GM21381 (cell line): ENCODE results near the gene OR11A1.

Experiments used
- ATAC-seq: cut with Tn5 transposase; IDR thresholded peaks from one replicate; pipeline ENCODE4 v1.9.1; 2021; ENCODE audit warnings: mild to moderate bottlenecking, moderate library complexity; ENCODE audit not compliant: unreplicated experiment

The OR11A1 gene

GRCh38 chr6:29456971-29457370 lies at the start of gene OR11A1, which contains the start of gene OR2H1:
Gene OR11A1 (minus strand): TSS chr6:29457071. CDS start chr6:29427641, 29,430 bp downstream.
Gene OR2H1 (plus strand): TSS chr6:29457155. CDS start chr6:29461770, 4,615 bp downstream.
- ATAC-seq, result no peak

- ATAC-seq, result no peak
These were observed 49.7 kb upstream of the OR11A1 start for GRCh38 chr6:29506446-29507067.

DNA sequence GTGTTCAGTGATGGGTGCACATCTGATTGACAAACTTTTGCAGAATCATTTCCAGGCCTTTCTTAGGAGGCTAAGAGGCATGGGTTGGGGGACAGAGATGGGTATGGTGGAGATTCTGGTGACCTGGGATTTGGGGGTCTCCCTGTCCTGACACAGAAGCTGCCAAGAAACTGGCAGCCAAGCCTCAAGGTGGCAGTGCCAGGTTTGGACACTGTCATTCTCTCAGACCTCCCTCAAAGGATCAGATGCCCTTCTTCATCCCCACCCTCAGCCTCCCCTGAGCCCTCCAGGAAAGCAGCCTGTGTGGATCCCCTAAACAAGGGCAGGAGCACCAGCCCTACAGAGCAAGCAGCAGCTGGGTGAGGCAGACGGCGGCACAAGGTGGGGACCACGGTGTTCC lies 48.9 kb upstream of the OR11A1 start:
- ATAC-seq, result no peak

- ATAC-seq, result no peak
These were observed 48.1 kb upstream of the OR11A1 start for GRCh38 chr6:29504961-29505360.

DNA sequence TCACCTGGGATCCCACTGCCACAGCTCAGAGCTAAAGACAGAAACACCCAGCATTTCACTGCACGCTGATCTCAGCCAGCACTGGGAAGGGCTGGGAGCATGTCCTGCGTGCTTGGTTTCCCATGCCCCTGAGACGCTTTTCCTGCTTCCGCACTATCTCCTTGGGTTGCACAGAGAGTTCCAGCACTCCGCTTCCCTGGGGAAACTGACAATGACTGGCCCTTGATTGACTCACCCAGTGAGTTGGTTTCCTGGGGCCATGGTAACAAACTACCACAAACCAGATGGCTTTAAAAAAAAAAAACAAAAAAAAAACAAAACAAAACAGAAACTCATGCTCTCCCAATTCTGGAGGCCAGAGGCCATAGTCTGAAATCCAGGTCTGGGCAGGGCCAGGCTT lies 45.7 kb upstream of the OR11A1 start:
- ATAC-seq, result no peak

- ATAC-seq, result no peak
These were observed 45.3 kb upstream of the OR11A1 start for GRCh38 chr6:29502181-29502580.

- ATAC-seq, result no peak
These were observed 44.2 kb upstream of the OR11A1 start for GRCh38 chr6:29501106-29501505.

DNA sequence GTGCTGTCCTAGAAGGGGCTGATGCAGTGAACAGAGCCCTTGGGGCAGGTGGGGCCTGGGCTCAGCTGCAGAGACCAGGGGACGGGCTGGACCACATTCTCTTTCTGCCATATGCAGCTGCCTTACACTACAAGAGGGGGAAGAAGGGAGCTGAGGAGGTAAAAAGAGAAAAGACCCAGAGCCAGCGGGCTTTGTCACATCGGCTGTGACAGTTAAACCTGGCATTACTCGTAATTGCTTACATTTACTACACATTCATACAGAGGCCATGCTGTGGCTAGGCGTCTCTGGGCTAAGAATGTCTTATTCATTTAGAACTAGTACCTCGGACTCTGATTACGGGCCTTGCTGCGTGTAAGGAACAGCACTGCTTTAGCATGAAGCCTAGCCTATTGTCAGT lies 43.7 kb upstream of the OR11A1 start:
- ATAC-seq, result no peak

GRCh38 chr6:29499704-29500103 lies 42.8 kb upstream of the OR11A1 start:
- no peak for ATAC-seq

DNA sequence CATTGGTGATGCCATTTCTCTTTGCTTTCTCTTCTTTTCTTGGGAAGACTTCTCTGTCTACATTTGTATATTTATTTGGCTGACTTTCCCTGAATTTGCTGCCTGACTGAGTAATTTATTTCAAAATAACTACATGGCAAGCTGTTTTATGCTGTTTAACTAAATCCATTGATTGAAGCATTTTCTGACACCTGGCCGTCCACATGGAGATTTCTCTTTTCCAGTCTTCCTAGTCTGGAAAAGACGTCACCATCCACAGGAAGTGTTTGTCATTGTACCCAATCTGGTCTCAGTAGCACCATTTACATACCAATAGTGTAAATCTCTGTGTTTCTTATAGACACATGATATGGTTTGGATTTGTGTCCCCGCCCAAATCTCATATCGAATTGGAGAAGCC lies 40.1 kb upstream of the OR11A1 start:
- ATAC-seq, result no peak

DNA sequence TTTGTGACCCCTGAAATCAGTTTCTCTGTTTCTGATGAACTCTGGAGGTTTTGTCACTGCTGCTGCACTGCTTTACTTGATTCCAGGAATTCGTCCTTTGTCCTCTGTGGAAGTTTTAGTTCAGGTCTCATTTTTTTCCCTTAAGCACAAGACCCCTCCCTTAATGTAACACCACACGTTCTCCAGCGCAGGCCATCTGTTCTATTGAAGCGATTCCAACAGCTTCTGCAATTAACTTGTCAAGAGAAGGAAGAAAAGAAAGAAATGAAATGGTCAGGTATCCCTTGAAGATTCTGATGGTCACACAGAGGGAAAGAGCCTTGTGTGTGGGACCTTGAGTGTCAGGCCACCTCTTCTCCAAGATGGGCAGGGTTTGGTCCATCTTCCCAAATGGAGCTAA lies 38.7 kb upstream of the OR11A1 start:
- no peak for ATAC-seq

GRCh38 chr6:29494131-29494530 lies 37.3 kb upstream of the OR11A1 start:
- ATAC-seq, result no peak

- ATAC-seq, result no peak
These were observed 36.4 kb upstream of the OR11A1 start for GRCh38 chr6:29493261-29493660.

GRCh38 chr6:29491574-29491973 lies 34.7 kb upstream of the OR11A1 start:
- no peak for ATAC-seq

DNA sequence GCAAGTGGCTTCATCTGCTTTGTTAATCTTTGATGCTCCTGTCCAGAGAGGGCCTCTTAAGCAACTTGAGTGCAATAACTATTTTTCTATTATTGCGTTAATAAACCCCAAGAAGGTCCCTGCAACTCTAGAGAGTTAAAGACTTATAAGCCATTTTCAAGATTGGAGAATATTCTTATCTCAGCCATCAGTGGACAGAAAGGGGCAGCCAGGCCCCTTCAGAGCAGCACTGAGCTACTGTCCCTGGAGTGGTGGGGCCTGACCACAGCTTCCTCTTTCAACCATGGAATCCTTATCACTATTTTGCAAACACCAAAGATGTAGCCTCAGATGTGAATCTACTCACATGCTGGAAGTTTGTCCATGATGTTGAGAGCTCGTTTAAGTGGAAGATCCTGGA lies 33.7 kb upstream of the OR11A1 start:
- ATAC-seq, result no peak

- ATAC-seq, result no peak
These were observed 33.2 kb upstream of the OR11A1 start for GRCh38 chr6:29490055-29490454.

DNA sequence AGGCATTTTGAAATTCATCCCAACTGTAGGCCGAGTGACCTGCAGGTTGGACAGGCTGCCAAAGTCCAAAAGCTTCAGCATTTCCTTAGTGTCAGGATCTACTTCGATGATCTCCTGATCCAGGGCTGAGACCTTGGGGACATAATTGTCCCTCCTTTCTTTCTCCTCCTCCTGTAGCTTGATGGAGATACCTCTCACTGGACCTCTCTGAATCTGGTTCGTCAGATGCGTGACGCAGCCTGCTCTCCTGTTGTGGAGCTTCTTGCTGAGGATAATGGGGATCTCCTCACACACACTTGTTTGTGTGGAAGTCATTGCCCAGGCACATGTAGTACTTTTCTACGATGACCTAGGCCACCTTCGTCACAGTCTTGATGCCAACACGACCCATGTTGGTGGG lies 32.4 kb upstream of the OR11A1 start:
- no peak for ATAC-seq

GRCh38 chr6:29488874-29489273 lies 32.0 kb upstream of the OR11A1 start:
- ATAC-seq, result no peak

GRCh38 chr6:29487660-29488059 lies 30.8 kb upstream of the OR11A1 start, which contains the start of gene MAS1L:
Gene MAS1L (minus strand): TSS chr6:29487956. CDS start chr6:29487902, 54 bp downstream.
- ATAC-seq, result no peak

DNA sequence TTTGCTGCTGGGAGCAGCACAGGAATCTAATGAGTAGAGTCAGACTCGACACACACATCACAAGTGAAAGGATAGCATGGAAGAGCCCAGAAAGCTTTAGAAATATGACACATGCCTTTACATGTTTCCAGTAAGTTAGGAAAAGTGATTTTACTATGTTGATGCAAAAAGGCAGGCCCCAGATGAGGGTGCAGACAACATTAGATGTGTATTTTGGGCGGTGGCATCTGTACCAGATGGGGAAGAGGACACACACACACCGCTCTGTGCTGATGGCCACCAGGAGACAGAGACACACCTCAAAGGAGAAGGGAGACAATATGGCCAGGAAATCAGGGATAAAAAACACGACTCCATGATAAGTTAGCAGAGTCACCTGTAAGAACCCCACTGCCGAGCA lies 30.3 kb upstream of the OR11A1 start:
- no peak for ATAC-seq

DNA sequence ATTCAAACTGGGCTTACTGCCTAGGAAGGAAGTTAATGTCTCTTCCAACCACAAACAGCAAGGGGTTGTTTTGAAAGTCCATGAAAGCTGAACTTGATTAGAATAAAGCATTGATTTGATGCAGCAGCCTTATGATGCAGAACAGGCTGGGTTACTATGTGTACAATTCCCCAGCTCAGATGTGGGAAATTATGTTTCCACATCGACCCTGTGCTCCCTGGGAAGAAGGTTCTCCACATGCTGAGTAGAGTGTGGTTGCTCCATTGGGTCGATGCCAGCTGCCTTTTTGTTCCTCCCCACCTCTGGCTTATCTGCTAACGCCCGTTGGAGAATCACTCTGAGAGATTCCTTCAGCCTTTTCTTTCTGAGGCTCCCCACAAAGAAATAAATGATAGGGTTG lies 29.7 kb upstream of the OR11A1 start:
- no peak for ATAC-seq

- no peak for ATAC-seq
These were observed 26.9 kb upstream of the OR11A1 start for GRCh38 chr6:29483735-29484134.

GRCh38 chr6:29483186-29483585 lies 26.3 kb upstream of the OR11A1 start:
- no peak for ATAC-seq
